GM21360 (cell line): ENCODE measurements around the gene TTLL6.

Experiments used
- ATAC-seq: cut with Tn5 transposase; IDR thresholded peaks from one replicate; pipeline ENCODE4 v1.9.1; 2021; ENCODE audit warnings: mild to moderate bottlenecking, moderate library complexity; ENCODE audit not compliant: unreplicated experiment

Gene TTLL6

GRCh38 chr17:48767263-48767774, 49.7 kb downstream of the TTLL6 start:
- no peak for ATAC-seq

GRCh38 chr17:48761114-48761513, 55.9 kb downstream of the TTLL6 start:
- ATAC-seq: no peak

- ATAC-seq: no peak
Measured at GRCh38 chr17:48760411-48760810, 56.6 kb downstream of the TTLL6 start.

- no peak for ATAC-seq
Measured at GRCh38 chr17:48759288-48759687, 57.7 kb downstream of the TTLL6 start.

- no peak for ATAC-seq
Measured at GRCh38 chr17:48757524-48757961, 59.5 kb downstream of the TTLL6 start.

- ATAC-seq: no peak
Measured at GRCh38 chr17:48756830-48757251, 60.2 kb downstream of the TTLL6 start.

- ATAC-seq: no peak
Measured at GRCh38 chr17:48755356-48755755, 61.7 kb downstream of the TTLL6 start.

- ATAC-seq: no peak
Measured at GRCh38 chr17:48754500-48755261, 62.3 kb downstream of the TTLL6 start.

GRCh38 chr17:48753794-48754499, 63.1 kb downstream of the TTLL6 start:
- ATAC-seq: no peak

- ATAC-seq: no peak
Measured at GRCh38 chr17:48752399-48753288, 64.4 kb downstream of the TTLL6 start.

- ATAC-seq: no peak
Measured at GRCh38 chr17:48751733-48752398, 65.2 kb downstream of the TTLL6 start.

- ATAC-seq: no peak
Measured at GRCh38 chr17:48751172-48751571, 65.9 kb downstream of the TTLL6 start.

GRCh38 chr17:48749621-48750553, 67.1 kb downstream of the TTLL6 start:
- no peak for ATAC-seq

GRCh38 chr17:48748718-48749566, 68.1 kb downstream of the TTLL6 start:
- ATAC-seq: no peak

- ATAC-seq: no peak
Measured at GRCh38 chr17:48747445-48748363, 69.3 kb downstream of the TTLL6 start.

- ATAC-seq: no peak
Measured at GRCh38 chr17:48746916-48747444, 70.0 kb downstream of the TTLL6 start.
